ENCODE results near the gene CDS1.
"Not testable (repeated sequence)": the region's sequence is repeated elsewhere in the genome, so short reads cannot be mapped to it uniquely, and the experiment has no call there.

CDS1 gene

DNA sequence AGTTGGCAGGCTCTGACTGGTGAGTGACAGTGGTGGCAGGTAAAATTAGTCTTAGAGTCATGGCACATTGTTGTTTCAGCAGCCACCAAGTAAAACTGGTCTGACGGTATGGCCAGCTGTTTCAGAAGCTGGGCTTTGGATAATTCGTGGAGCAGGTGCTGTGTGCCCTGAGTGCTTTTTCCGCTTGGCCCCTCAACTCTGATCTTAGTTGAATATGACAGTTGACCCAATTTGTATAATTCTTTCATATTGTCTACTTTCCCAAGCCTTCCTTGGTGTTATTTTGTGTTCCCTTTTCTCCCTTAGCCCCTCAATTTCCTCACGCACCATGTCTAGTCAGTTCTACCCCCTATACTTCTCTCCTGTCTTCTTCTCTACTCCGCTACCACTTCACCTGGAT lies 32.0 kb downstream of the CDS1 start:
- no peak for DNase-seq

- DNase-seq = no peak
Measured at GRCh38 chr4:84615355-84615754, 32.4 kb downstream of the CDS1 start.

- no peak for DNase-seq
Measured at GRCh38 chr4:84622959-84623358, 40.0 kb downstream of the CDS1 start.

- DNase-seq = no peak
Measured at GRCh38 chr4:84623661-84624060, 40.7 kb downstream of the CDS1 start.

GRCh38 chr4:84626673-84627072 lies 43.7 kb downstream of the CDS1 start:
- no peak for DNase-seq

DNA sequence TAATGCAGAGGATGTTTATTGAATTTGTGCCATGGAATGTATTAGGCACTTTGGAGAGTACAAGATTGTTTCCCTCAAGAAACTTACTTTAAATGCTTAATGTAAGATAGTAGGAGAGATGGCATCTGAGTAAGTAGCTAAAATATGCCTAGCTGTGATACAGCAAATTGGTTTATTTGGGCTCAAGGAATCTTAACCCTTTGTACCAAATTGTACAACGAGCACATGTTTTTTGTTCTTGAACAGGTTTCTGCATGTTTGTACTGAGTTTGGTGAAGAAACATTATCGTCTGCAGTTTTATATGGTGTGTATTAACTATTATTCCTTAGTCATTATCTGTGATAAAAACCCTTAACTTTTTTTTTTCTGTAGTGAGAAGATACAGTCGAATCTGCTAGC lies 48.6 kb downstream of the CDS1 start:
- DNase-seq = no peak

GRCh38 chr4:84632092-84632491 lies 49.2 kb downstream of the CDS1 start:
- no peak for DNase-seq

GRCh38 chr4:84634961-84635360 lies 52.0 kb downstream of the CDS1 start:
- no peak for DNase-seq

GRCh38 chr4:84638092-84638491 lies 55.2 kb downstream of the CDS1 start:
- DNase-seq = no peak

DNA sequence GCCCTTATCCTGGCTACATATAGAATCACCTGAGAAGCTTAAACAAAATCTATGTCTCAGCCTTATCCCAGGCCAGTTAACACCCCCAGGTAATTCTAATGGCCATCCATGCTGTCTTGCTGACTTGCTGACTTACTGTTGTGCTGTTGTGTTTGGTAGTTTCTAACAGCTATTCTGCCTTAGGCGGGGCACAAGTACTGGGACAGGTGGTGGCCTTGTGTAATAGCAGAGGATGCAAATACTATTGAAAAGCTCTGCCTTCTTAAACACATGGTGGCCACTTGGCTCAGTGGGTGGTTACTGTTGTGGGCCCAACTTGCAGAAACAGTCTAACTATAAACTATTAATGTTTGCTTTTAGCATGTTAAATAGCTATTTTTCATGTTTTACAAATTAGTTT lies 56.2 kb downstream of the CDS1 start:
- DNase-seq = no peak

GRCh38 chr4:84644087-84644486 lies 61.2 kb downstream of the CDS1 start:
- DNase-seq = no peak

DNA sequence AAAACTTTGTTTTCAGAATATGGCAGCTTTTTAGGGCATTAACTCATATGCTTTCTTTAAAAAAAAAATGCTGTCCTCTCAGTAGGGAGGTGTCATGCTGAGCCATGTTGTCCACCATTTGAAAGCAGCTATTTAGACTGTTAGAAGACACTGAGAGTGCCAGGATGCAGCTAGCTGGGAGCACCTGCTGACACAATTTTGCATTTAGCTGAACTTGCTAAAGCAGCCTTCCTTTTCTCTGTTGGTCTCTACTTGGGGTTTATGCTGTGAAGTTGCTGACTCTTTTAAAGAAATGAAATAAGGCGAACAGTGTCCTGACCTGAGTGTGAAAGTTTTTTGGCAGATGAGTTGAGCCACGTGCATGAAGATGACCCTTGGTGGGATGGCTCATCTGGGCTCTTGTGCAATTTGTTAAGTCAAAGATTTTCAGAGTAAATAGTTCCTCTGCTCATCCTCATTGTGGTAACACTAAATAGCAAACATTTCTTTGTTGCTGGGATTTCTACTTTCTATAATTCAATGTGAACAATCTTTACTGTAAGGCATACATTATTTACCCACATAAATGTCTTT lies 64.5 kb downstream of the CDS1 start:
- no peak for DNase-seq

DNA sequence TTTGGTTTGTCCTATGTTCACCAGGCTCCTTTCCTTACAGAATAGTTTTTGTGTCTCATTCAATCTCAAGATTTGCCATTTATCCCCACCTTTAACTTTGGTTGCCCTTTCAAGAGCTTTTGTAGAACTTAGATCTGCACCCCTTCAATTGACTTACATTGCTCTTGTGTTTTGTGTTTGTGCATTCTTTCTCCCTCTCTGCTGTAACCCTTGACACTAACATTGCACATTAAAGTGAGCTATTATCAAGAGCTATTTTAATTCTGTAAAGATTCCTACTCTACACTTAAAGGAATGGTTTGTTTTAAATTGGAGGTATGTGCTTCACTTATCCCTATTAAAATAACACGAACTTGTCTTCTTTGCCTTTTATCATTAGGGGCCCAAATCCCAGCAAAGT lies 65.3 kb downstream of the CDS1 start:
- DNase-seq = no peak

DNA sequence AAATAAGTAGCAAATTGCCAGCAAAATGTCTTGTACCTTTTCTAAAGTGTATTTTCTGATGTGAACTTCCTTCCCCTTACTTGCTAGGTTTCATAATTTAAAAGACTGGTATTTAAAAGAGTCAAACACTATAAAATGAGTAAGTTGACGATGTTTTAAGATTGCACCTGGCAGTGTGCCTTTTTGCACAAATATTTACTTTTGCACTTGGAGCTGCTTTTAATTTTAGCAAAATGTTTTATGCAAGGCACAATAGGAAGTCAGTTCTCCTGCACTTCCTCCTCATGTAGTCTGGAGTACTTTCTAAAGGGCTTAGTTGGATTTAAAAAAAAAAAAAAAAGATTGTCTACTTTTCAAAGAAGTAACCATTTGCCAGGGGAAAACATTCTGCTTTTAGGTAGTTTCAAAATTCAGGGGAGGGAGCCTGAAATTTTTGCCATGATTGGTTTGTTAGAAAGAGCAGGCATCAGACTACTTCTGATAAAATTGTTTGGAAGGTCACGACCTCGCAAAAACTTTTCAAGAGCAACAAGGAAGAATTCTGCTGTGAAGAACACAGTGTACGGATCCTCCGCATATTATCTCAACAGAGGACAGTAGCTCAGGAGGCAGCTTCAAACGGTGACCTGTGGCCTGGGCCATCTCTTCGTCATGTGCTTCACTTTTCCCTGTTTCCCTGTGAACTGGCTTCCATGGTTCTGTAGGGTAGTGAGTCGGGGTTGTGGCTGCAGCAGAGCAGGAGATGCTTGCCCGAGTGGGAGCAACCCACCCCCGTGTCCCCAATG lies 66.1 kb downstream of the CDS1 start:
- no peak for DNase-seq

DNA sequence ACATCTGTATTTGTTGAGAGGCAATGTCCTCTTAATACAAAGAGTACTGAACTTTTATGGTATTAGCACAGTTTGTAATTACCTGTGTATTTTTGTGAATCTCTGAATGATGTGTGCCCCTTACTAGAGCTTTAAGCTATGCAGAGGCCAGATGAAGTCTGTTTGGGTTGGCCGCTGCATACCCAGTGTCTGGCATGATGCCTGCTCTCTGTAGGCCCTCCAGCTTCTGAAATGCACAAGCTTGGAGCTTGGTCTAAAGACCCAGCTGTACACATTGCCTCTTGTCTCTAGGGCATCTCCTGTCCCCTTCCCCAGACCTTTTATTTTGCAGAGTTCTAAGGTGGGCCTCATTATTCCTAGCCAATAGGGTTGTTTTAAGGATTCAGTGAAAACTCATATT lies 68.6 kb downstream of the CDS1 start:
- DNase-seq = no peak

- DNase-seq = no peak
Measured at GRCh38 chr4:84652478-84652877, 69.6 kb downstream of the CDS1 start.

GRCh38 chr4:84660606-84661005 lies 77.7 kb downstream of the CDS1 start:
- no peak for DNase-seq

DNA sequence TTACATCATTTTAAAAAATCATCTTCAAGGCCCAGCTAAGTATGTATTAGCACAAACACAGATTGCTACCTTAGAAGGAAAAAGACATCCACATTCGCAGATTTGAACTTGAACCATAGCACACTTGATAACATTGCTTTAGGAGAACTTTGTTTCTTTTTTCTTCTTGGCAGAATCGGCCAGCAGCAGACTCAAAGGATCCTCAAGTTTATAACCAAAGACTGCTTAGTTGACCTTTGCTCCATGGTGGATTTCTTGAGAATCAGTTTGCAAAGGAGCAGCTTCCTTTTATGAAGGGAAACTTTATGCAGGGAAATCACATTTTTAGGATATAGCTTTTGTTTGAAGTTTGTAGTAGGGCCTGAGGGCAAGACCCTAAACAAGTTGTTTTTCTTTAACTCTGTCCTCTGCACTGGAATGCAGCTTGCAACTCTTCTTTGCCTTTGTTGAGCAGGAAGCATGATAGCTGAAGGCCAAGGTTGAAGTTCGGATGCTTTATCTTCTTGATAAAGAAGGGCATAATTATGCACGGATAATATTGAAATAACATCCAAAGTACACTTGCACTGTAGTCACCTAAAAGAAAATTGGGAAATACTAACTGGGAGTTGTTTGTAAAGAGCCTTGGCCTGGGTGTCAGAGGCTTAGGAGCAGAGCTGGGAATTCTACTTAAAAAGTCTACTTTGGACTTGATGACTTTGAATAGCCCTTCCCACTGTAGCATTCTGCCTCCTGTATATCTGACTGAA lies 78.4 kb downstream of the CDS1 start:
- no peak for DNase-seq

GRCh38 chr4:84664767-84665166 lies 81.8 kb downstream of the CDS1 start:
- DNase-seq = not testable (repeated sequence)

DNA sequence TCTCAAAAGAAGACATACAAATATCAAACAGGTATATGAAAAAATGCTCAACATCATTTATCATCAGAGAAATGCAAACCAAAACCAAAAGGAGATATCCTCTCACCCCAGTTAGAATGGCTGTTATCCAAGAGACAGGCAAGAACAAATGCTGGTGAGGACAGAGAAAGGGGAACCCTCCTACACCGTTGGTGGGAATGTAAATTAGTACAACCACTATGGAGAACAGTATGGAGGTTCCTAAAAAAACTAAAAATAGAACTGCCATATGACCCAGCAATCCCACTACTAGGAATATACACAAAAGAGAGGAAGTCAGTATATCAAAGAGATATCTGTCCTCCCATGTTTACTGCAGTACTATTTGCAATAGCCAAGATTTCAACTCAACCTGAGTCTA lies 83.5 kb downstream of the CDS1 start:
- DNase-seq = no peak

GRCh38 chr4:84669201-84669600 lies 86.3 kb downstream of the CDS1 start:
- DNase-seq = no peak

DNA sequence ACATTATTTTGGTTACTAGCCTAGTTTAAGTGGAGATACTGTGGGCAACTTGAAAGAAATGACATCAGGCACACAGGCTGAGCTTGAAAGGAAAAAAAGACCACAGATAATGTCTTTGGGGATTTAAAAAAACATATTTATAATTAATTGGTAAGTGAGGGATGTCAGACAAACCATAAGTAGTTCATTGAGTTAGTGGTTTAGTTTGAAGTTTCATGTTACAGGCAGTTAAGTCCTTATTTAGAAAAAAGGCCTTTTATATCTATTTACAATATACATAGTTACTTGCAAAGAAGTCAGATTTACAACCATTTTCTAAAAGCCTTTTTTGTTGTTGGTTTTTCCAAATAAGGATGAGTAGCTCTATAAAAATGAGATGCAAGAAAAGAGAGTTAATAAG lies 89.2 kb downstream of the CDS1 start:
- DNase-seq = no peak

DNA sequence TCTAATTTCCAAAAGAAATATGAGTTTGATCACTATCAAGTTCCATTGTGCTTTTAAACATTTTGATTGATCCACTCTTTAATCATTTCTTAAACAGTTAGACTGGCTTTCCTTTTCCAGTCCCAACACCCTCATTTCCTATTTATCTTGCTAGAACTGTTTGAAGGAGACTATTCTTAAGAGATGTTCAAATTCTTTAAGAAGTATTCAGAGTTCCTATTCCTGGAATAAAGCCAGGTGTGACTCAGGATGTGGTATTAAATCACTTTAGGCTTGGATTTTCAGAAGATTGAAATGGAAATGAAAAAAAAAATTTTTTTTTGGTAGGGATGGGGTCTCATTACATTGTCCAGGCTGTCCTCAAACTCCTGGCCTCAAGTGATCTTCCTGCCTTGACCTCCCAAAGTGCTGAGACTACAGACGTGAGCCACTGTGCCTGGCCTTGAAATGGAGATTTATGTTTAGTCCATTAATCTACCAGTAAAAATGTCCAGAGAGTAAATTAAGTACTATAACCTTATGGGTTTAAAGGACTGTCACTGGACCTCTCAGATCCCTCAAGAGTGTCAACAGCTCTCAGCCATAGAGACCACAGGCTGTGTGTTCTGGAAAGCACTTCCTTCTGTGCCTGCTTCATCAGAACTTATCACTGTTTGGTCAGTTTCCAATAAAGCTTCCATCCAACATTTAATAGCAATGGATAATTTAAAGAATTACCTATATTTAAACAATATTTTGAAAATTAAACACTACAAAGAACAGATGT lies 90.7 kb downstream of the CDS1 start:
- no peak for DNase-seq

Data from CD4-positive, alpha-beta T cell treated with Interleukin-17A for 4 hours (primary cell).